ENCODE measurements around the gene MCRIP1.

DNA sequence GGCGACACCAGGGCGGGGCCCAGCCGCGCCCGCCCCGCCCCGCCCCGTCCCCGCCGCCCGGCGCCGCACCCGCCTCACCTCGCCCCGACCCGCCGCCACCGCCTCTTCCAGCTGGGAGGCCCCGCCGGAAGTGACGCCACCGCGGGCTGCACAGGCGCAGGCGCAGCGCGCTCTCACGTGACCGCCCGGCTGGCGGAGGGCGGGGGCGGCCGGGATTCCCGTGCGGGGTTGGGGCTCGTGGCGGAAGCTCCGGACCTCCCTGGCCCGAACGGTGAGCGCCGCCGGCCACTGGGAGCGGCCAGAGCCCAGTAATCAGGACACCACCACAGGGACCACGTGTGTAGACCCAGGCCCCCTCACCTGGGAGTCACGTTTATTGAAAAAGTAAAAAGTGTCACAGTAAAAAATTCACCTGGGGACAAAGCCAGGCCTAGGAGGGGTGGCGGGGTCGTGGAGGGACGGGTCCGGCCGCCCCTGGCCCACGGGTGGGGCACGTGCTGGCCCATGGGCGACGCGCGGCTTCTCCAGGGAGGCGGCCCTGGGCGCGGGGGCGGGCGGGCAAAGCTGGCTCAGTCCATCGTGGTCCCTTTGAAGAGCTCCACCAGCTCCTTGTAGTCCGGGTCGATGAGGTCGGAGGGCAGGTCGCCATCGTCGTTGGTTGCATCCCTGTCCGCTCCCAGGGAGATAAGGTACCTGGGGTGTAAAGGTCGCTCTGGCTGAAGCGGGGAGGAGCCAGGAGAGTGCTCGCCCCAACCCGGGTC is at the start of gene MCRIP1:
- TF ChIP-seq, protein P1, sequence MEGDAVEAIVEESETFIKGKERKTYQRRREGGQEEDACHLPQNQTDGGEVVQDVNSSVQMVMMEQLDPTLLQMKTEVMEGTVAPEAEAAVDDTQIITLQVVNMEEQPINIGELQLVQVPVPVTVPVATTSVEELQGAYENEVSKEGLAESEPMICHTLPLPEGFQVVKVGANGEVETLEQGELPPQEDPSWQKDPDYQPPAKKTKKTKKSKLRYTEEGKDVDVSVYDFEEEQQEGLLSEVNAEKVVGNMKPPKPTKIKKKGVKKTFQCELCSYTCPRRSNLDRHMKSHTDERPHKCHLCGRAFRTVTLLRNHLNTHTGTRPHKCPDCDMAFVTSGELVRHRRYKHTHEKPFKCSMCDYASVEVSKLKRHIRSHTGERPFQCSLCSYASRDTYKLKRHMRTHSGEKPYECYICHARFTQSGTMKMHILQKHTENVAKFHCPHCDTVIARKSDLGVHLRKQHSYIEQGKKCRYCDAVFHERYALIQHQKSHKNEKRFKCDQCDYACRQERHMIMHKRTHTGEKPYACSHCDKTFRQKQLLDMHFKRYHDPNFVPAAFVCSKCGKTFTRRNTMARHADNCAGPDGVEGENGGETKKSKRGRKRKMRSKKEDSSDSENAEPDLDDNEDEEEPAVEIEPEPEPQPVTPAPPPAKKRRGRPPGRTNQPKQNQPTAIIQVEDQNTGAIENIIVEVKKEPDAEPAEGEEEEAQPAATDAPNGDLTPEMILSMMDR (conservative IDR thresholded peaks at IDR 0.05; ENCODE audit: low read depth, low read length) = no peak
- TF ChIP-seq POLR2A (IDR thresholded peaks at IDR 0.05; ENCODE audit: low read depth, low read length) = peak; percentile 93
- peak; percentile 98 for TF ChIP-seq BHLHE40 (IDR thresholded peaks at IDR 0.05; ENCODE audit: low read depth, low read length)
- TF ChIP-seq, protein P2, sequence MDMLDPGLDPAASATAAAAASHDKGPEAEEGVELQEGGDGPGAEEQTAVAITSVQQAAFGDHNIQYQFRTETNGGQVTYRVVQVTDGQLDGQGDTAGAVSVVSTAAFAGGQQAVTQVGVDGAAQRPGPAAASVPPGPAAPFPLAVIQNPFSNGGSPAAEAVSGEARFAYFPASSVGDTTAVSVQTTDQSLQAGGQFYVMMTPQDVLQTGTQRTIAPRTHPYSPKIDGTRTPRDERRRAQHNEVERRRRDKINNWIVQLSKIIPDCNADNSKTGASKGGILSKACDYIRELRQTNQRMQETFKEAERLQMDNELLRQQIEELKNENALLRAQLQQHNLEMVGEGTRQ (IDR thresholded peaks at IDR 0.05; ENCODE audit: low read depth, low read length) = peak; percentile 97
- TF ChIP-seq CHD1 (IDR thresholded peaks at IDR 0.05; ENCODE audit: low read depth, low read length) = no peak
- TF ChIP-seq CEBPB (IDR thresholded peaks at IDR 0.05; ENCODE audit: low read depth, low read length) = no peak
- no peak for TF ChIP-seq SMC3 (IDR thresholded peaks at IDR 0.05; ENCODE audit: low read depth, low read length)
- peak; percentile 92; the same call in 1 of the 2 replicates for TF ChIP-seq MAZ (IDR thresholded peaks at IDR 0.05; ENCODE audit: borderline replicate concordance, low read depth, low read length)
- no peak for TF ChIP-seq RCOR1 (IDR thresholded peaks at IDR 0.05; ENCODE audit: insufficient replicate concordance, low read length)
- TF ChIP-seq MXI1 (IDR thresholded peaks at IDR 0.05; ENCODE audit: borderline replicate concordance, low read depth, low read length) = peak; percentile 83
- no peak for TF ChIP-seq RFX5 (IDR thresholded peaks at IDR 0.05; ENCODE audit: low read depth, low read length)
- TF ChIP-seq RAD21 (IDR thresholded peaks at IDR 0.05; ENCODE audit: low read length) = no peak
- TF ChIP-seq, protein P3, sequence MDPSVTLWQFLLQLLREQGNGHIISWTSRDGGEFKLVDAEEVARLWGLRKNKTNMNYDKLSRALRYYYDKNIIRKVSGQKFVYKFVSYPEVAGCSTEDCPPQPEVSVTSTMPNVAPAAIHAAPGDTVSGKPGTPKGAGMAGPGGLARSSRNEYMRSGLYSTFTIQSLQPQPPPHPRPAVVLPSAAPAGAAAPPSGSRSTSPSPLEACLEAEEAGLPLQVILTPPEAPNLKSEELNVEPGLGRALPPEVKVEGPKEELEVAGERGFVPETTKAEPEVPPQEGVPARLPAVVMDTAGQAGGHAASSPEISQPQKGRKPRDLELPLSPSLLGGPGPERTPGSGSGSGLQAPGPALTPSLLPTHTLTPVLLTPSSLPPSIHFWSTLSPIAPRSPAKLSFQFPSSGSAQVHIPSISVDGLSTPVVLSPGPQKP (IDR thresholded peaks at IDR 0.05; ENCODE audit: borderline replicate concordance, low read depth, low read length) = no peak
